OCI-M1 (cell line): Measurements from ENCODE around the gene CDC42EP5.
"Not testable (repeated sequence)": the region's sequence is repeated elsewhere in the genome, so short reads cannot be mapped to it uniquely, and the experiment has no call there.

Experiments
- DNase-seq: peaks from one replicate; lab custom pipeline; 2025; lab: John Stamatoyannopoulos, UW

The CDC42EP5 gene, protein sequence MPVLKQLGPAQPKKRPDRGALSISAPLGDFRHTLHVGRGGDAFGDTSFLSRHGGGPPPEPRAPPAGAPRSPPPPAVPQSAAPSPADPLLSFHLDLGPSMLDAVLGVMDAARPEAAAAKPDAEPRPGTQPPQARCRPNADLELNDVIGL

DNA sequence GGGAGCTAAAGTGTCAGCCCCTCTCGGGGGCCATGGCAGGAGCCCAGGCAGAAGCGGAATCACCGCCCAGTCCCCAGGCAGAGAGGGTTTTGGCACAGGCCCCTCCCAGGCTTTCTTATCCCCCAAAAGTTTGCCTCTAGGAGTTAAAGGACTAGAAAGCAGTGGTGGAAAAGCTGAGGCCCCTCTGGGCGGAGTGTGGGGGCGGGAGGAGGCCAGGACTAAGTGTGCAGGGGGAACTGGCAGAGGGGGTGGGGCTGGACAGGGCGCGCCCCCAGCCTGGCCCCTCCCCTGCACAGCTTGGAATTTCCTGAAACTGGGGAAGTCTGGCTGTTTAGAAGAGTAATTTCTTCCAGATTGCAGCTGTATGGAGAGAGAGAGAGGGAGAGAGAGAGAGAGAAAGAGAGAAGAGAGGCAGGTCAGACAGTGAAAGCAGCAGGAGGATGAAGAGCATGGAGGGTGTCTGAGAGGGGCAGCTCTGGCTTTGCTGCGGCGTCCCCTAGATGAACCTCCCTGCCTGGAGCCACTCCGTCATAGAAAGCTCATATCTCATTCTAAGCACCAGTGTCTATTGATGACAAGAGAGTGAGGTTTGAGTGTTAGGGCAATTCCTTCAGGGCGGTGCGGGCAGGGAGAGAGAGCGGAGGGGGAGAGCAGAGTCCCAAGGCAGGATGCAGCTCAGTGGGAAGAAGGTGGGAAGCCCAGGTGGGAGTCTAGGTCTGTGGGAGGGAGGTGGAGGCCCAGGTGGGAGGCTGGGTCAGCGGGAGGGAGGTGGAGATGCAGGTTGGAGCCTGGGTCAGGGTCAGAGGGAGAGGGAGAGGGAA lies at the start of gene CDC42EP5:
Gene CDC42EP5 (minus strand): TSS at position 226 of the 821 bp plus-strand sequence. CDS start 7,749 bp downstream, outside the sequence.
- DNase-seq = peak; percentile 65

DNA sequence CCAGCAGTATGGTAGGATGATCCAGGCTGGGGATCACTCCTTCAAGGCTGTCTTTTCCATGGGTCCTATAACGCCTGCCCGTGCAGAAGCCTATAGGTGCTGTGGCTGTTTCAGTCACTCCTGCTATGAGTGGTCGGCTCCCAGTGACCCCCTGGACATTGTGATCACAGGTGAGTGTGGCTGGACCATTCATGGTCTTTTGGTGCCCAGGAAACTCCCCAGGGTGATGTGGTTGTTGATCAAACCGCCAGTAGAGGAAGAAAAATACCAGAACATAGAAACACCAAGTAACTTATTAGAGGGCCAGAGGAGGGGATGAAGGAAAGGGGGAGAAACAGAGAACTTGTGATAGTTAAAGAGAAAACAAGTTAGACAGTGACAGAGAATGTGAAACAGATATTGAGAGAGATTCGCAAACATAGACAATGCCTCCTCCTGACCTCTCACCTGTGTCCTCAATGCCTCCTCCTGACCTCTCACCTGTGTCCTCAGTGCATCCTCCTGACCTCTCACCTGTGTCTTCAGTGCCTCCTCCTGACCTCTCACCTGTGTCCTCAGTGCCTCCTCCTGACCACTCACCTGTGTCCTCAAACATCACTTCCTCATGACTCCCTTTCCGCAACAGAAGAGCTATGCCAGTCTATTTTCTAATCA lies 48.9 kb upstream of the CDC42EP5 start:
- no peak for DNase-seq

DNA sequence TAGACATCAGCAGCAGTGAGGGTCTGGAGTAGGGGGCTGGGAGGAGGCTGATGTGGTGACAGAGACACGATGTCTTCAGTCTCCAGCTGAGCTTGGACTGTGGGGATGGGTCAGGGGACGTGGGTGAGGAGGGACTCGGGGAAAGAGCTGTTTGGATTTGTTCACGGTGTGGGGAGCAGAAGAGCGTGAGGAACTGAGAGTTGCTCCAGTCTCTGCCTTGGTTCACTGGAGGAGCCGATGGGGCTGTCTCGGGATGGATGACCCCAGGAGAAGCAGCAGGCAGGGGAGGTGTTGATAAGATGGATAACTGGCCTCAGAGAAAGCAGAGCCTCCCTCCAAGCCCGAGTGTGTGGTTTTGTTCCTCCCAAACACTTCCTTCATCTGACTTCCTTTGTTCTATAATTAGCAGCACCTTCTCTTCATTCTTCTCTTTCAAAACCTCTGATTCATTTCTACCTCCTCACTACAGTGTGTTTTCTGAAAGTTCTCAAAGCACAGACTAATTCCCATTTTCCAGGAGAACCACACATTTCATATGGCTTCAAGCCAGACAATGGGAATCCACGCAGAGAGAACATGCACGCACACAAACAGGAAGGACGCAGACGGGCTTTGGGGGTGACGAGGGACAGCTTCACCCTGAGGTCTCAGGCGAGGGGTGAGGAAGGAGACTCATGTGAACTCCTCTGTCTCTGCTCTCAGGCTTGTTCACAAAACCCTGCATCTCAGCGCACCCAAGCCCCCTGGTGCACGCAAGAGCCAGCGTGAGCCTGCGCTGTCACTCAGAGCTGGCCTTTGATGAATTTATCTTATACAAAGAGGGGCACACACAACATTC lies 48.1 kb upstream of the CDC42EP5 start:
- no peak for DNase-seq

DNA sequence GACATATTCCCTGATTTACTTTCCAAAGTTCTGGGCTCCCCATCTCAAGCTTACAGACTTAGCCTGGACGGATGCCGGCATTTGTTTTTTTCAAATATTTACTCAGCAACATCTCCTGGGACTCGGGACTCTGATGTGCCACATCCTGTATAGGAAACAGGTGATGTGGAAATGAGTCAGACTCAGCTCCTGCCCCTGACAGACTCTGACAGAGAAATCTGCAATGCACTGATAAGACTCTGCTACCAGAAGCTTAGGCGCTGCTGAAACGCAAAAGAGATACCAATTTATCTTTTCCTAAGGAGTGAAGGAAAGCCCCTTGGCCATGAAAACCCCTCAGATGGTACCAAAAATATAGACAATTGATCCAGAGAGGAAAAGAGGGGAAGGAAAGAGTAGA lies 45.7 kb upstream of the CDC42EP5 start:
- DNase-seq = peak; percentile 13

DNA sequence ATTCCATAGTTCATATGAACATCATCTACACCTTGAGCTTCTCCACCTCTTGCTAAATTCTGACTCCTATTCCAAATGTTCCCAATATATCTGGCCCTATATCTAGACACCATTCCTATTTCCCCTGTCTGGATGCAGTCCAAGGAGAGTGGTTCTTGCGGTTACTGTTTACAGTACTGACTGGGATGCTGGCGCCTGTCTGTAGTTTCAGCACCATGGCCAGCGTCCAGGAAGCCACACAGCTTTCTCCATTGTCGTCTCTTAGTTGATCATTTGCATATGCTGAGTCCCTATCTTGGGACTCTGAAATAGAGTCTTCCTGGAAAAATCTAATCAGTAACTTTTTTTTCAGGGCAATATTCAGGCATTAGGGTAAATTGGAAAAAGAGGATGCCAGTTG lies 44.4 kb upstream of the CDC42EP5 start:
- DNase-seq = peak; percentile 88

DNA sequence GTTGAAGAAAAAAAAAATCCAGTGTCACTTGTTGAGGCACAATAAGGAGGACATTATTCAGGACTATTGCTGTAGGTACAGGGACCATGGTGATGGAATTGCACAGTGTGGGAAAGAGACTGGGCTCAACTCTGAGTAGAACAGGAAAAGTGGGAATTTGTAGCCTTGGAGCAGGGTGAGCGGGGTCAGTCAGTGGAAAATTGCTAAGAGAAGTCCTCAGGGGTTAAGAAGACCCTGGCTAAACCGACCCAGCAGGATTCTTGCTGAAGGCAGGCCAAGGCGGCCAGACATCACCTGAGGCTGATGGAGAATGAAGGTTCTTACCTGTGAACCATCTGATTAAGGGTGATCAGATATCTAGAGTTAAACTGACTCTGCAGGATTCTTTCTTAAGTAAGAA lies 42.1 kb upstream of the CDC42EP5 start:
- no peak for DNase-seq

DNA sequence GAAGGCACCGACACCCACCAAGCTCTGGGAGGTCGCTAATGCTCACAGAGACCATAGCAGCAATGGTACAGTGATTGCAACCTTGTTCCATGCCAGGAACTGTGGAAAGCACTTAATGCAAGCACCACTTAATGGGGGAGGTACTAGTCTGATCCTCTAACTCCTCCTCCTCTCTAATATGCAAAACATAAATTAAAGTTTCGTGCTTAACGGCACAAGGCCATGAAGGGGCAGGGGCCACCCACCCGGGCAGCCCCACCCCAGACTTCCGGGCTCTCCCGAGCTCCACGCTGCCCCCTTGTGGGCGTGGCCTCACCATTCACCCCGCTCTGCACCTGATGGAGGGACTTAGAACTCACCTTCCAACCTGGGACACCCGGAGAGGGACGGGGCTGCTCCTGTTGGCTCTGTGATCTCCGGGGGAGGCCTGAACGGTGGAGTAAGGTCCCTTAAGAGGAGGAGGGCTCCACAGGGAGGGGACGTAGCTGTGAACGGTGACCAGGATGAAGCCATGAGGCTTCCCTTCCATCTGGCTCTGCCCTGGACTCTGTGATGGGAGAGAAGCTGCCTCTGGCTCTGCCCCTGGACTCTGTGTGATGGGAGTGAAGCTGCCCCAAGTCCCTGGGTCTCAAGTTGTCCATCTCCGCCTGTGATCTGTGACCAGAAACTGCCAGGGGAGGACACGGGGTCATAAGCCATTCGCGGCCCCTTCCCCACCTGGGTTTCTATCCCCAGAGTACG lies 36.3 kb upstream of the CDC42EP5 start:
- DNase-seq = not testable (repeated sequence)

DNA sequence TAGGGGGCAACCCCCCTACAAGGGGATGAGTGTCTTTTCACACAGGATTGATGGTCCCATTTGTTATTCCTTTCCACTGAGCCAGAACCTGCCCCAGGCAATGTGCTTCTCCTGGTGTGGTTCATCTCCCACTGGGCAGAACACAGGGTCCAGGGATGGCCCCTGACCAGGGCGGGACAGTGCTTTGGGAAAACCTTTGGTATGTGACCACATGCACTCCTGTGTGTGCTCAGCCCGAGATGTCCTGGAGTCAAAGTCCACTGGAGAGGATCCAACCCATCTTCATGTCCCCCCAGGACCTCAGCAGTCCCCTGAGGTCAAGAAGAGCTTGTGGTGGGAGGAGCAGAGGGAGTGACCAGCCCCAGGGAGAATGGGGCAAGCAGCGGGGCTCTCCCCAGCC lies 35.4 kb upstream of the CDC42EP5 start:
- not testable (repeated sequence) for DNase-seq

DNA sequence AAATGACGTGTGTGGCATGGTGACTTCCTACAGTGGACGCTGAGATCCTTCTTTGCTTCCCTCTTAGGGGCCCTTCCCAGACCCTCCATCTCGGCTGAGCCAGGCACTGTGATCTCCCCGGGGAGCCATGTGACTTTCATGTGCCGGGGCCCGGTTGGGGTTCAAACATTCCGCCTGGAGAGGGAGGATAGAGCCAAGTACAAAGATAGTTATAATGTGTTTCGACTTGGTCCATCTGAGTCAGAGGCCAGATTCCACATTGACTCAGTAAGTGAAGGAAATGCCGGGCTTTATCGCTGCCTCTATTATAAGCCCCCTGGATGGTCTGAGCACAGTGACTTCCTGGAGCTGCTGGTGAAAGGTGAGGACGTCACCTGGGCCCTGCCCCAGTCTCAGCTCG lies 34.7 kb upstream of the CDC42EP5 start:
- DNase-seq = no peak

DNA sequence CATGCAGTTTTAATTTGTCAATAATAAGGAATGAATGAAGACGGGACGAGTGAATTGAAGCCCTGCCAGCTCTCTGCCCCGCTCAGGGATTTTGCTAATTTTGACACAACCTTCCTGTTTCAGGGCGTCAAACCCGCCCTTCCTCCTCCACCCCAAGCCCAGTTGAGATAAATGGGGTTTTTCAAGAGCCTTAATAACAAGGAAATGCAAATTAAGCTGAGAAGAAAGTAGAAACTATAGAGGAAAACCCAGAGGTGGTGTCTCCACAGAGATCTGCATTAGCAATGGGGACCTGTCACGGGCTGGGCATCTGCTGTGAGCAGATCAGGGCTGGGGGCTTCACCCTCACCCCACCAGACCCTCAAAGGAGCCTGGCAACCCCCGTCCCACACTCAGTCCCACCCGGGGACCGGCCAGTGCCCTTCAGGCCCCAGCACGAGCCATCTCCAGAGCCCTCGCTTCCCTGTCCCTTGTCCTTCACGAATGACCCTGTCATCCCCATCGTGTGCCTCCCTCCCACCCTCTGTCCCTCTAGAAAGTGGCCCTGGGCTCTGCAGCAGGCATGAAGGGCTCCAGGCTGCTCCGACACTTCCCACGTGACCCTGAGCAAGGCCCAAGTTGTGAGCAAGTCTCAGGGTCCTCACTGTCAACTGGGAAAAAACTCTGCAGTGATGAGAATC lies 34.1 kb upstream of the CDC42EP5 start:
- not testable (repeated sequence) for DNase-seq

DNA sequence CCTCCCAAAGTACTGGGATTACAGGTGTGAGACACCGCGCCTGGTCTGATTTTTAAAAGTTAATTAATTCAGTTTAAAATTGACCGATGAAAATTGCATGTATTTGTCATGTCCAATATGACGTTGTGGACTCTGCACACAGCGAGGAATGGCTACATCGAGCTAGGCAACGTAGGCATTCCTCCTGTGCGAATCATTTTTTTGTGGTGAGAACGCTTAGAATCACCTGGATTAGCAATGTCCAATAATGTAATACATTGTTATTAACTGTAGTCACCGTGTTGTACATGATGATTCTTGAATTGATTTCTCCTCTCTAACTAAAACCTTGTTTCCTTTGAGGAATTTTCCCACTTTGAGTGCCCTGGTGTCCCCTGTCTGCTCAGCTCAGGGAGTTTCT lies 33.0 kb upstream of the CDC42EP5 start:
- DNase-seq = no peak

DNA sequence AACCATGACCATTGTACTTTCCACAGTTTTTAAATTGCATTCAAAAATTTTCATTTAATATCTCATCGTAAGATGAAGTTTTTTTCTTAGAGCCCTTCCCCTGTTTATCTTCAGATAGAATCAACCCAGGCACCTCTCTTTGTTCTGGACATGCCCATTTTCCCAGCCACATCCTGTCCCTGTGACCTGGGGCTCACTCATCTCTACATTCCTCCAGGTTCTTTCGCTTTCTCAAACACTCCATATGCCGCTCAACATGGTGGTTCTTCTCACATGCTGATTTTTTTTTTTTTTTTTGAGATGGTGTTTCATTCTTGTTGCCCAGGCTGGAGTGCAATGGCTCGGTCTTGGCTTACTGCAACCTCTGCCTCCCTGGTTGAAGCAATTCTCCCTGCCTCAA lies 32.4 kb upstream of the CDC42EP5 start:
- not testable (repeated sequence) for DNase-seq

DNA sequence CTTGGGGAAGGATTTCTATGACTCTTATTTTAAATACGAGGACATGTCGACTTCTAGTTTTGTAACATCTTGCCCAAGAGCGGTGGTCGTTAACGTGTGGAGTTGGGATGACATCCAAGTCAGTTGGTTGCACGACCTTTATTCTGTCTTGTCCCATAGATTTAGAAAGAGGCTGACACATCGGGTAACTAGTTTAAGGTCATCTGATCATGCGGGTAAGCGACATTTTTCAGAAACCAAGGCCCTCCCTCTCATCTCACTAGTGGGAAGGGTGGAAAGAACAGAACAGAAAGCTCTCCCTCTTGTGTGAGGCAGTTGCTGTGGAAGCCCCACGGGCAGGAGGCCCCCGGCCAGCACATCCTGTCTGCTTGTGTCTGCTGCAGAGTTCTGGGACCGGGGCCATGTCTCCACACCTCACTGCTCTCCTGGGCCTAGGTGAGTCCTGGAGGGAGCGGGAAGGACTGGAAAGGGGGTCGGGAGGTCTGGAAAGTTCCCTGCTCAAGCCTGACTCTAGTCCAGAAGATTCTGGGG lies 29.5 kb upstream of the CDC42EP5 start, which contains the start of gene LAIR2:
Gene LAIR2 (plus strand): TSS at position 314 of the 531 bp plus-strand sequence. CDS start 88 bp downstream, at position 402.
- DNase-seq = no peak

DNA sequence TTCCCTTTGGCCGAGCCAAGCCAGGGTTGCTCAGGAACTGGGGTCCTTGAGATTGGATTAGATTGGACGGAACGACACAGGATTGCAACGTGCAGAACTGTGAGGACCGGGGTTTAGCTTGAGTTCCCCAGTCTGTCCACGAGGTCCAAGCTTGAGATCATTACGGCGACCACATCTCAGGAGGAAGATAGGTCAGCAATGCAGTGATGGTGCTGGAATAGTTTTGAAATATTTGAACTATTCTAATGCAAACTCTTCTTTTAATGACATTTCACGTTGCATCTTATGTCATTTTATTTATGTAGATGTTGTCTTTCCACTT lies 25.3 kb upstream of the CDC42EP5 start:
- not testable (repeated sequence) for DNase-seq

DNA sequence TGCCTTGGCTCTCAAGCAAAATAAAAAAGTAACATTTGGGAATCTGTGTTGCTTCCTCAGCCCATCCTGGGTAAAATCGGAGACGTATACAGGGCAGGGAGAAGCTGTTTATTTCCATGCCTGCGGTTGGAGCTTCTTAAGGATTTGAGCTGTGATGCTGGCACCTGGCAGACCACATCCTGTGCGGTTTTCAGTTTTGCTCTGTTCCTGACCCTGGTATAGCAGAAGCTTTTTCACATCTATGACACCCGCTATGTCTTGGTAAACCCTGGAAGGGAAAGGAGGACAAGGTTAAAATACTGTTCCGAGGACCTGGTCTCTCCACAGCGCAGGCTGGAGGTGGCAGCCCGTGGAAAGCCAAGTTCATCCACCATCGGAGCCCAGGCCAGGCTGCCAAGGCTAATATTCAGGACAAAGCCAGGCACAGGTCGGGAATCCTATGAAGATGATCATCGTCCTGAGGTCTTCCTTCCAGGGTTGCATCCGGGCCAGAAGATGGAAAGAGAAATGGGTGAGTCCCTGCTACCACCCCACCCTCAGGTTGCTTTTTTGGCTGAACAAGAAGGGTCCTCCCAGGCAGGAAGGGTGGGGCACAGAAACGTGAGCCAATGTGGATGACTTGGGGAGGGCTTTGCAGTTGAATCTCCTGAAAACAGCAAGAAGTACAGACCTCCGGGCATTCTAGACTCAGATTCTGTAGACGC lies 24.8 kb upstream of the CDC42EP5 start:
- not testable (repeated sequence) for DNase-seq

DNA sequence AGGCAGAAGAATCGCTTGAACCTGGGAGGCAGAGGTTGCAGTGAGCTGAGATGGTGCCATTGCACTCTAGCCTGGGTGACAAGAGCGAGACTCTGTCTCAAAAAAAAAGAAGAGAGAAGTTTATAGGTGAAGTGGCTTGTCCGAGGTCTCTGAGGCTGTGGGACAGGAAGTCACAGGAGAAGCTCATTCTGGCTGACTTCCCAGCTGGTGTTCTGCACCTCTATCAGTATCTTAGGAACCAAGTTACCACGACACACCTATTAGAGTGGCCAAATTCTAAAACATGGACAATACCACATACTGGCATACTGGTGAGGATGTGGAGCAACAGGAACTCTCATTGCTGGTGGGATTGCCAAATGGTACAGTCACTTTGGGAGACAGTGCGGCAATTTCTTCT lies 22.2 kb upstream of the CDC42EP5 start:
- DNase-seq = not testable (repeated sequence)

DNA sequence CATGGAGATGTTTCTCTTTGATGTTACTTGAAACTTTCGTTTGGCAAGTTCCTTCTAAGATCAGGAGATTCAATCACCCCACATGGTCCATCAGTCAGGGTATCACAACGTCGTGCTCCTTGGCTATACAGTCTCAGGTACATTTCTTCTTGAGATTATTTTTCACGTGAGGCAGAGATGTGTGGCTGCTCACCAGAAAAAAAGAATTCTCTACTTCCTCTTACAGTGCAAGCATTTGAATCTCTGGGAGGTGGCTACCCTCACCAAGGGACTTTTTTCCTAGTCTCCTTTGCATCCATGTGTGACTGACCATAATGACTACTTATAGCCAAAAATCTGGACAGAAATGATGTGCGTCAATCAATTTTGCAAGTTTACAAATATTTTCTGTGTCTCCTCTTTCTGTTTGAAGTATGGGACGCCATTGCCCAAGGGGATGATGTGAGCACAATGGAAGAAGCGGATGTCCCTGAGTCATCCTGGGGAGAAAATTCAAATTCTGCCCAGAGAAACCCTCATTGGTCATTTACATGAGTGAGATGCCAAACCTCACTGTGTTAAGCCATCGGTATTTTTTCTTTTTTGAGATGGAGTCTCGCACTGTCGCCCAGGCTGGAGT lies 21.0 kb upstream of the CDC42EP5 start:
- no peak for DNase-seq

DNA sequence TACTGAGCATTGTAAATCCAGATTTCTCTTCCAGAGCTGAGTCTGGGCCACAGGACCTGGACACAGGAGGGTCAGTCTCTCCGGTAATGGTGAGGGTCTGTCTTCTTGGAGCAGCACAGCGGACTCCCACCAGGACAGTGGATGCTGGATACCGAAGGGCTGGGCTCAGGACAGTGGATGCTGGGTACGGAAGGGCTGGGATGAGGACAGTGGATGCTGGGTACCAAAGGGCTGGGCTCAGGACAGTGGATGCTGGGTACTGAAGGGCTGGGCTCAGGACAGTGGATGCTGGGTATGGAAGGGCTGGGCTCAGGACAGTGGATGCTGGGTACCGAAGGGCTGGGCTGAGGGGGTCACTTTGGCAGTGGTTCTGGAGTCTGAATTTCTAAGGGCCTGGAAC lies 20.0 kb upstream of the CDC42EP5 start:
- DNase-seq = not testable (repeated sequence)

DNA sequence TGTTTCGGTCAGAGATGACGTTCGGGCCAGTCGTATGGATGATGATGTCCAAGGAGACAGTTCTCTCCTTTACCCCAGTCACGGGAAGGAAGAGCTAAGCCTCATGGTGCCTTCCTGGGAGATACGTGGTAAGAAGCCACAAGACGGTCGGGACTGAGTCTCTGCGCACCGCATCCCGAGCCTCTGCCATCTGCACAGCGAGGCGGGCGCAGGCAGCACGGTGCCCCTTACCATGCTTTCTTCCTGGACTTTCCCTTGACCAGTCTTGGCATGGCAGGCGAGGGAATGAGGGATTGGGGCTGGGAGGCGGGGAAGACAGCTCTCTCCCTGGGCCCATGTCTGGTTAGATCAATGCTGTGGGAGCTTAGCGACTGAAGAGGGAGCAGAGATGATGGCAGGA lies 19.5 kb upstream of the CDC42EP5 start:
- no peak for DNase-seq

DNA sequence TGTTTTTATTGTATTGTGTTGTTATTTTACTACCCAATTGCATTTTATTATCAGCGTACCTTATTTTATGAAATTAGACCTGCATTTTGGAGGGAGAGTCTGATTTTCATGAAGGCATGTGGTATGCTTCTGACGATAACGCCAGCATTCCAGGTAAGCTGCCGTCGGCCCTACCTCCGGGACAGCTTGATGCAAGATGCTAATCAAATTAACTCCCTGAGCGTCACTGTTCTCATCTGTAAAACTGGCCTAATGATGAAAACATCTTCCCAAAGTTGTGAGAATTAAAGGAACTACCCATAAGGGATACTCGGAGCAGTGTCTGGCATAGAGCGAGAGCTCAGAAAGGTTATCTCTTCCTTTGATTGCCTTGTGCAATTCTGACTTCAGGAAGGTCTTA lies 16.7 kb upstream of the CDC42EP5 start:
- no peak for DNase-seq
